SU-DHL-6 (cell line): Measurements from ENCODE around the gene LEKR1.

Experiments
- H2AFZ ChIP-seq: fragments of 200-600 bp; sonication (generic); 2 replicates; pipeline ENCODE4 v1.6.1; 2014; ENCODE audit warnings: low read depth, mild to moderate bottlenecking, moderate library complexity, mixed read lengths, antibody characterized with exemption, low read length; ENCODE audit not compliant: severe bottlenecking
- H3F3A ChIP-seq: fragments of 200-600 bp; shearing (Covaris generic); 2 replicates; pipeline ENCODE4 v1.6.0; 2016; ENCODE audit warnings: antibody characterized with exemption, mild to moderate bottlenecking; ENCODE audit not compliant: insufficient read depth
- H3K27ac ChIP-seq: fragments of 200-600 bp; sonication (generic); 2 replicates; pipeline ENCODE4 v1.5.1; 2016; ENCODE audit warnings: low read depth, mild to moderate bottlenecking, low read length, moderate library complexity, mixed read lengths
- H3K27me3 ChIP-seq: fragments of 200-600 bp; sonication (generic), shearing (Covaris generic); 2 replicates; pipeline ENCODE4 v1.6.0; 2014; ENCODE audit warnings: mild to moderate bottlenecking, low read length
- H3K36me3 ChIP-seq: fragments of 200-600 bp; sonication (generic); 2 replicates; pipeline ENCODE4 v1.6.1; 2014; ENCODE audit warnings: mild to moderate bottlenecking, low read length, mixed read lengths
- H3K4me2 ChIP-seq: fragments of 300-600, 200-600 bp; shearing (Covaris generic), sonication (generic); 2 replicates; pipeline ENCODE4 v1.6.0; 2014; ENCODE audit warnings: low read length, low read depth, mild to moderate bottlenecking; ENCODE audit not compliant: poor library complexity, severe bottlenecking
- H3K4me3 ChIP-seq: fragments of 200-600 bp; sonication (generic); 2 replicates; pipeline ENCODE4 v1.5.1; 2014; ENCODE audit warnings: antibody characterized with exemption, low read length, mild to moderate bottlenecking, mixed read lengths; ENCODE audit not compliant: insufficient read depth, poor library complexity, severe bottlenecking
- H3K79me2 ChIP-seq: fragments of 200-600 bp; sonication (generic); 2 replicates; pipeline ENCODE4 v1.6.1; 2014; ENCODE audit warnings: mild to moderate bottlenecking, low read length, moderate library complexity; ENCODE audit not compliant: insufficient read depth
- H3K9ac ChIP-seq: fragments of 200-600 bp; sonication (generic); 2 replicates; pipeline ENCODE4 v1.7.0; 2014; ENCODE audit warnings: mild to moderate bottlenecking, low read length
- H3K9me2 ChIP-seq: fragments of 200-600 bp; sonication (generic); replicated peaks from 2 replicates; pipeline ENCODE4 v1.6.1; 2014; ENCODE audit warnings: low read length; ENCODE audit not compliant: insufficient read depth
- H3K9me3 ChIP-seq: fragments of 200-600 bp; sonication (generic); 2 replicates; pipeline ENCODE4 v1.6.1; 2014; ENCODE audit warnings: low read length, mixed read lengths; ENCODE audit not compliant: insufficient read depth
- H4K20me1 ChIP-seq: fragments of 200-600 bp; sonication (generic); 2 replicates; pipeline ENCODE4 v1.6.1; 2014; ENCODE audit warnings: low read depth, mild to moderate bottlenecking, antibody characterized with exemption, low read length, moderate library complexity, mixed read lengths
- CTCF ChIP-seq: fragments of 200-600 bp; sonication (generic); IDR thresholded peaks from one replicate; pipeline ENCODE4 v1.5.1; 2017; ENCODE audit warnings: antibody characterized with exemption, mild to moderate bottlenecking, low read length, moderate library complexity; ENCODE audit not compliant: insufficient read depth, poor library complexity, severe bottlenecking
- EZH2phosphoT487 ChIP-seq: fragments of 200-600 bp; sonication (generic), shearing (Covaris generic); conservative IDR thresholded peaks from 2 replicates; pipeline ENCODE4 v1.6.1; 2018; ENCODE audit warnings: mild to moderate bottlenecking, antibody characterized with exemption, low read length, moderate library complexity, mixed read lengths

The LEKR1 gene

GRCh38 chr3:156898296-156898880, 72.2 kb downstream of the LEKR1 start:
- no peak overlapping the region for H3K4me3 ChIP-seq
- H2AFZ ChIP-seq, result no peak overlapping the region
- no peaks in the 10 kb centered on the region for H3K27me3 ChIP-seq
- TF ChIP-seq EZH2phosphoT487 (no peak), CTCF (no peak)
- H3K79me2 ChIP-seq, result no peaks in the 10 kb centered on the region
- H4K20me1 ChIP-seq, result no peaks in the 10 kb centered on the region
- H3K9me3 ChIP-seq, result peaks cover 9% of the 10 kb centered on the region; the same call in 1 of the 2 replicates
- H3F3A ChIP-seq, result no peaks in the 10 kb centered on the region
- H3K9me2 ChIP-seq, result no peaks in the 10 kb centered on the region
- no peak overlapping the region for H3K4me2 ChIP-seq
- peaks cover 2% of the 10 kb centered on the region; the same call in 1 of the 2 replicates for H3K36me3 ChIP-seq
- no peak overlapping the region for H3K9ac ChIP-seq
- H3K27ac ChIP-seq, result no peak overlapping the region

- no peak overlapping the region for H3K9ac ChIP-seq
- TF ChIP-seq EZH2phosphoT487 (no peak), CTCF (no peak)
- H3K27me3 ChIP-seq, result no peaks in the 10 kb centered on the region
- no peak overlapping the region for H2AFZ ChIP-seq
- H3K9me2 ChIP-seq, result no peaks in the 10 kb centered on the region
- H3K4me2 ChIP-seq, result no peak overlapping the region
- no peaks in the 10 kb centered on the region for H3K9me3 ChIP-seq
- no peaks in the 10 kb centered on the region for H3K79me2 ChIP-seq
- no peak overlapping the region for H3K4me3 ChIP-seq
- no peaks in the 10 kb centered on the region for H4K20me1 ChIP-seq
- no peak overlapping the region for H3K27ac ChIP-seq
- H3K36me3 ChIP-seq, result no peaks in the 10 kb centered on the region
- H3F3A ChIP-seq, result no peaks in the 10 kb centered on the region
These were observed 73.8 kb downstream of the LEKR1 start for GRCh38 chr3:156899951-156900350.

GRCh38 chr3:156902916-156903315, 76.8 kb downstream of the LEKR1 start:
- Histone ChIP-seq H2AFZ (no peak overlapping the region), H4K20me1 (no peaks in the 10 kb centered on the region), H3K36me3 (no peaks in the 10 kb centered on the region), H3K79me2 (no peaks in the 10 kb centered on the region), H3K9me3 (no peaks in the 10 kb centered on the region), H3K4me2 (no peak overlapping the region), H3K27me3 (no peaks in the 10 kb centered on the region), H3F3A (no peaks in the 10 kb centered on the region), H3K9me2 (no peaks in the 10 kb centered on the region), H3K27ac (no peak overlapping the region), H3K9ac (no peak overlapping the region), H3K4me3 (no peak overlapping the region)
- no peak for TF ChIP-seq CTCF
- TF ChIP-seq EZH2phosphoT487, result no peak
